Endometrium (tissue), 2 donors: ENCODE results near the gene PKP3.

ENCODE experiments used
- FAIRE-seq: peaks from 2 replicates; lab custom pipeline; 2012; peaks lifted over from hg19 to GRCh38; lab: Jason Lieb, UNC
- donor health status: control.
- donor health status: control.

Gene PKP3

DNA sequence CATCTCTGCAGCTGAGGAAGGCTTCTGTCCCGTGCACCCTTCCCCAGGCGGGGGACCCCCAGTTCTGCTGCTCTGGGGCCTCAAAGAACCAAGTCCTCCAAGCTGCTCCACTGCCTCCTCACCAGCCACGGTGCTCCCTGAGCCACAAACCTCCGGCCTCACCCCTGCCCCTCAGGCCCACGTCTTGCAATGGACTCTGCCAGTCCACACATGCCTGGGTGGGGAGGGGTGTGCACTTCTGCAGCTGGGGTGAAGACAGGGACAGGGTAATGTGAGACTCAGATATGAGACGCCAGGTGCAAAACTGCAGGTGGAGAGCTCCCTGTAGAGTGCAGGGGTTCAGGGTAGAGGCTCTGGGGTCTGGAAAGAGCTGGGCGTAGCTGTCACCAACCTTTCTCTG is 52.9 kb downstream of the PKP3 start:
- FAIRE-seq, result no peak

DNA sequence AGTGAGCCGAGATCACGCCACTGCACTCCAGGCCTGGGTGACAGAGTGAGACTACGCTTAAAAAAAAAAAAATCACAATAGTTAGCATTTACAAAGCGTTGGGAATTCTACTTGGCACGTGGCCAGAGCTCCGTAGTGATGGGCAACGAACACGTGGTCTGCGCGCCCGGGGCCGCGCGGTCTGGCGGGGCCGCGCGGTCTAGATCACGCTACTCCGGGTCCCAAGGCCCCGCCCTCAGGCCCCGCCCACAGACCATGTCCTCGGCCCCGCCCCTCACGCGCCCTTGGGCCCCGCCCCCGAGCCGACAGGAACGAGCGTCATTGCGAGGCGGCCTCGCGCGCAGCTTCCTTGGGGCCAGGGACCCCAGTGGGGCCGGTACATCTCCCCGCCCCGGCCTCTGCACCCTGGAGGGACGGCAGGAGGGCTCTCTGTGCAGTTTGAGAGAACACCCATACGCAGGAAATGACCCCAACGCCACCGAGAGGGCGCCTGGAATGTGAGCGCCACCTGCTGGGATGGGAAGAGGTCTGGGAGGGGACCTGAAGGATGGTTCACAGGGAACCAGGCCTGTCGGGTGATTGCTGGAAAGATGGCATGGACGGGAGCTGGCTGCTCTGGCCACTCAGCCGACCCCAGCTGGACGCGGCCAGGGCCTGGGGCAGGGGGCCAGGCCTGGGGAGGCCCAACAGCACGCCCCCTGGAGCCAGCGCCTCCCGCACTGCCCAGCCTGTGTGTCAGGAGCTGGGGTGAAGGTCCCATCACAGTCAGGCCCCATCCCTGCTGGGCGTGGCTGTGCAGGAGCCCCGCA is 54.1 kb downstream of the PKP3 start:
- FAIRE-seq, result no peak

DNA sequence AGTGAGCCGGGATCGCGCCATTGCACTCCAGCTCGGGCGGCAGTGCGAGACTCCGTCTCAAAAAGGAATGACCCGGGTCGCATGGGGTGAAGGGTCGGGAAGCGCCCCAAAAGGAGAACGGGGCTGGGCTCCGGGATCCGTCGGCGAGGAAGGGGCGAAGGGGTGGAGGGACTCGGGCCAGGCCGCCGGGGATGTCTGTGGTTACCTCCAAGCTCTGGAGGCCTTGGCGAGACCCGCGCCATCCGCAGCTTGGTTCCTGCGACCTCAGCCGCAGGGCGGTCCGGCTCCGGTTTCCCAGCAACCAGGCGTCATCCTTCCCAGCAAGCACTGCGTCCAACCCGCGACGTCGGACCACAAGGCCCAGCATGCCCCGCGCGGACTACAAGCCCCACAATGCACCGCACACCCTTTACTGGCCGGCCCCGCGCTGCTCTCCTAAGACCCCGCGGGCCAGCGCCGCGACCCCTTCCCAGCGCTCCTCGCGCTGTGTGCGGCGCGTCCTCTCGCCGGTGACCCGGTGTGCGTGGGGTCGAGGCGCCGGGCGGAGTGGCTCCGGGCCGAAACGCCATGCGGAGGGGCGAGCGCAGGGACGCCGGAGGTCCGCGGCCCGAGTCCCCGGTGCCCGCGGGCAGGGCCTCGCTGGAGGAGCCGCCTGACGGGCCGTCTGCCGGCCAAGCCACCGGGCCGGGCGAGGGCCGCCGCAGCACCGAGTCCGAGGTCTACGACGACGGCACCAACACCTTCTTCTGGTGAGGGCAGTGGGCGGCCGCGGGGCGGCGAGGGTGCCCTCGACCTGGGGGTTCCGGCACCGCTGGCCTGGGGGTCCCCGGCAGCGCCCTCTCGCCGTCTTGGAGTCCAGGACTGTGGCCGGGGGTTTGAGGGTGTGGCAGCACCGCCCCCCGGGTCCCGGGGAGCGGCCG is 56.1 kb downstream of the PKP3 start, which contains the start of gene PTDSS2:
Gene PTDSS2, plus strand, starts transcription at position 391 of the 920 bp plus-strand sequence. Its CDS starts 177 bp downstream, at position 568.
- FAIRE-seq, result no peak

DNA sequence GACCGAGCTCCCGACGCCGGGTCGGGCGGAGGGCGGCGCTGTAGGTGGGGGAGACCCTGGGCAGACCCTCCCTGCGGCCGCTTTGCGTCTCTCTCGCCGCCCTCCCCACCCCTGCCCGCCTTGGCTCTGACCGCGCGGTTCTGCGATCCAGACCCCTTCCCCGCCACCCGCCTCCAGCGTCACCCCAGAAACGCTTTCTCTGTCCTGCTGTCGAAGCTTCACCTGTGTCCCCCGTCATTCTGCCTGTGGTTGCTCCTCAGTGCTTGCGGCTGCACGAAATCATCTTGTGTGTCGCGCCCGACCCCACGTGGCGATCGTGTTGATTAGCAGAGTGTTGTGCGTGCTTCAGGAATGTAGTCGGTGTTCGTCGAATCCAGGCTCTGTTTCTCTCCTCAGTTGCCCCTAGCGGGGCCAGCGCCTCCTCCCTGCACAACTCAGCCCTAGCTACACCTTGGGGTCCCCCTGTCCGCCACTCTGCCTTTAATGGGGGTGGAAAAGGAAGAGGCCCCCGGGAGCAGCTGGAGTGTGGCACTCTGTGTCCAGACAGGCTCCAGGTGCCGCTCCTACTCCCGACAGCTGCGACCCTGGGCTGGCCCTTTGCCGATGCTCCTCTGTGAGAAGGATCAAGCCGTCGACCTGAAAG is 56.9 kb downstream of the PKP3 start:
- no peak for FAIRE-seq

DNA sequence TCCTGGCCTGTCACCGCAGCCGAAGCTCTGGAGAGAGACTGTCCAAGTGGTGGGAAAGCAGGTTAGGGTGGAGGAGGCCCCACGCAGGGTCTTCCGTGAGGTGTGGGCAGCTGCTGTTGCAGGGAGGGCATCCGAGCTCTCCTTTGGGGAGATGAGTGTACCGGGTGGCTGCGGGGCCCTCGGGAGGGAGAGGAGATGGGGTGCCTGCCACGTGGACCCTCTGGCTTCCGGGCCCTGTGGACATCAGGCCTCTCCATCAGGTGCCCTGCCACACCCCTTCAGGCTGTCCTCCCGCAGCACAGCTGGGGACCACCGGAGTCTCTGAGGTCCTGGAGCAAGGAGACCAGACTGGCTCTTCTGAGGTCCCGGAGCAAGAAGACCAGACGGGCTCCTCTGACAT is 57.7 kb downstream of the PKP3 start:
- FAIRE-seq, result no peak

DNA sequence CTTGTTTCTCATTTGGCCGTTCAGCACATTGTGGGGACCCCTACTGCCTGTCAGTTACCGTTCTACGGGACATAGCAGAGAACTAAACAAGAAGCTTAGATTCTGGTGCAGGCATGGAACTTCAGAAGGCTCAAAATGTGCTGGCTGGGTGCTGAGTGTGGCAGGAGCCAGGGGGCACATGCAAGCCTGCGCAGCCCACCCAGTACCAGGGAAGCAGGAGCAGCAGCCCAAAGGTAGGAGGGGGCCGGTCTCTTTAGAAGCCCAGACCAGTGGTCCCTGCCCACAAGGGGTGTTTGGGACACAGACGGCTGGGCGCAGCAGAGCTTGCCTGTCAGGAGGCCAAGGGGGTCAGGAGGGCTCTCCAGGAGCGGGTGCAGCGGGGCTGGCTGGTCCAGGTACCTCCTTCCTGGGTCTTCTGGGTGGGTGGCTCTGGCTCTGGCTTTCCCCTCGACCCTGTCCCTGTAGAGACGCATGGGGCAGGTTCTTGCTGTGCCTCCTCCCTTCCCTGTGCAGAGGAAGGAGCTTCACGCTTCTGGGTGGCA is 58.3 kb downstream of the PKP3 start:
- FAIRE-seq, result no peak

DNA sequence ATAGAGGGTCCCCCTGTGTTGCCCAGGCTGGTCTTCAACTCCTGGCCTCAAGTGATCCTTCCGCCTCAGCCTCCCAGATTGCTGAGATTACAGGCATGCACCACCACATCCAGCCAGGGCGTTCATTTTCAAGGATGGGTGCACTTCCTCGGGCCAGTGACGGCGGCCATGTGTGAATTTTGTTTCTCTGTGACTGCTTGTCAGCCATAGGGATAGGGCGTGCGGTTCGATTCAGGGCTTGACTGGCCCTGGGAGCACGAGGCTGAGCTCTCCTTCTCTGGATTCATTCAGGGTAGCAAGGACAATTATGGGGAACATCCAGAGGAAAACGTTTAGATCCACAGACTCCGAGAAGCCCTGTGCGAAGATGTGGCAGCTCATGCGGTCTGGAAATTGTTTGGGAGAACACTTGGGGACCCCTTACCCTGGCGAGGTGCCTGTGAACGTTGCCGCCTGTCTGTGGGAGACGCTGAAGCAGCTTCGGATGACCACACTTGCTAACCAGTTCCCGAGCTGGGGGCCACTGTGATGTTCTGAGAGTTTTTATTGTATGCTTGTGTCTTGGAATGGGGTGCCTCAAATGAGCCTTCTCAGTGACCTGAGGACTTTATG is 59.0 kb downstream of the PKP3 start:
- no peak for FAIRE-seq

GRCh38 chr11:453564-453963 is 59.6 kb downstream of the PKP3 start:
- FAIRE-seq, result no peak

GRCh38 chr11:454043-454442 is 60.0 kb downstream of the PKP3 start:
- FAIRE-seq, result no peak
